Dedifferentiated amniotic fluid mesenchymal stem cell (primary cell): ENCODE data around the gene GFOD1.
"Not testable (repeated sequence)": the region's sequence is repeated elsewhere in the genome, so short reads cannot be mapped to it uniquely, and the experiment has no call there.

ENCODE experiments used
- DNase-seq: peaks from one replicate; pipeline ENCODE4 v3.0.0-alpha.2; 2016; ENCODE audit errors: extremely low spot score

The GFOD1 gene

GRCh38 chr6:13465734-13466133 is 21.7 kb downstream of the GFOD1 start:
- DNase-seq, result no peak

- DNase-seq, result no peak
Observed at GRCh38 chr6:13463941-13464340, 23.5 kb downstream of the GFOD1 start.

GRCh38 chr6:13463328-13463717 is 24.1 kb downstream of the GFOD1 start:
- DNase-seq, result no peak

GRCh38 chr6:13462458-13463327 is 24.7 kb downstream of the GFOD1 start:
- no peak for DNase-seq

GRCh38 chr6:13461805-13462204 is 25.6 kb downstream of the GFOD1 start:
- no peak for DNase-seq

- DNase-seq, result no peak
Observed at GRCh38 chr6:13461307-13461706, 26.1 kb downstream of the GFOD1 start.

GRCh38 chr6:13460289-13460688 is 27.1 kb downstream of the GFOD1 start:
- DNase-seq, result not testable (repeated sequence)

GRCh38 chr6:13457577-13457976 is 29.8 kb downstream of the GFOD1 start:
- DNase-seq, result no peak

- no peak for DNase-seq
Observed at GRCh38 chr6:13455552-13455966, 31.8 kb downstream of the GFOD1 start.

- DNase-seq, result no peak
Observed at GRCh38 chr6:13454286-13455221, 32.8 kb downstream of the GFOD1 start.

GRCh38 chr6:13453771-13454251 is 33.6 kb downstream of the GFOD1 start:
- DNase-seq, result no peak

GRCh38 chr6:13453153-13453552 is 34.2 kb downstream of the GFOD1 start:
- DNase-seq, result no peak

GRCh38 chr6:13452346-13453117 is 34.9 kb downstream of the GFOD1 start:
- DNase-seq, result no peak

- DNase-seq, result no peak
Observed at GRCh38 chr6:13451181-13451895, 36.1 kb downstream of the GFOD1 start.

- DNase-seq, result no peak
Observed at GRCh38 chr6:13450628-13451027, 36.8 kb downstream of the GFOD1 start.

- DNase-seq, result no peak
Observed at GRCh38 chr6:13447949-13448724, 39.3 kb downstream of the GFOD1 start.

GRCh38 chr6:13446381-13446780 is 41.0 kb downstream of the GFOD1 start:
- DNase-seq, result no peak

- no peak for DNase-seq
Observed at GRCh38 chr6:13445744-13446115, 41.7 kb downstream of the GFOD1 start.

GRCh38 chr6:13445005-13445743 is 42.2 kb downstream of the GFOD1 start:
- DNase-seq, result no peak

- no peak for DNase-seq
Observed at GRCh38 chr6:13444604-13445003, 42.8 kb downstream of the GFOD1 start.
